D341Med (cell line): Measurements from ENCODE around the gene PEAR1.
A peak's percentile ranks its signal among the peaks of the same experiment; 100 is the strongest.

Experiments
- DNase-seq: peaks from one replicate; pipeline ENCODE4 v3.0.0; 2012; ENCODE audit warnings: low spot score

Gene PEAR1

DNA sequence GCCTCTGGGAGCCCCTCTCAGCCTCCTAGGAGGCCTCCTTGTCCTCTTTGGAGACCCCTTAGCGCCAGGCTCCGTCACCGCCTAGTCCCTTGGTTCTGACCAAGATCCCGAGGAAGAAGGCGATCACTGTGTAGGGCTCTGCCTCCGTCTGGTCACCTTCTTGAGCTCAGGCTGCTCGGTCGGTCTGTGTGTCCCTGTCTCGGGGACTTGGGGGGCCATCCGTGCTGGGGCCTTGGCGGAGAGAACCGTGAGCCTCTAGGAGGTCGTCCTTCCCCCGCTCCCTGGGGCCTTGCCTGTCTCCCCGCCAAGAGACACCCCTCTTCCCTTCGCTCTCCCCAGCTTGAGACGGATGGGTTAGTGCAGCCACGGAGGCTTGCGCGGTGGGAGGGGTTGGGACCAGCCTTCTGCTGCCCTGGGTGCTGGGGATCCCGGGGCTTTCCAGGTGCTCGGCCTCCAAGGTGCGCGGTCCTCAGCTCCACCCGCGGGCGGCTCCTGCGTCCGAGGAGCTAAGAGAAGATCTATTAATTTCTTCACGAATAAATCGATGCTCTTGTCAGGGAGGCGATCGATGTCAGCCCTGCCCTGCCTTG is 33.9 kb upstream of the PEAR1 start:
- DNase-seq: peak; percentile 57

DNA sequence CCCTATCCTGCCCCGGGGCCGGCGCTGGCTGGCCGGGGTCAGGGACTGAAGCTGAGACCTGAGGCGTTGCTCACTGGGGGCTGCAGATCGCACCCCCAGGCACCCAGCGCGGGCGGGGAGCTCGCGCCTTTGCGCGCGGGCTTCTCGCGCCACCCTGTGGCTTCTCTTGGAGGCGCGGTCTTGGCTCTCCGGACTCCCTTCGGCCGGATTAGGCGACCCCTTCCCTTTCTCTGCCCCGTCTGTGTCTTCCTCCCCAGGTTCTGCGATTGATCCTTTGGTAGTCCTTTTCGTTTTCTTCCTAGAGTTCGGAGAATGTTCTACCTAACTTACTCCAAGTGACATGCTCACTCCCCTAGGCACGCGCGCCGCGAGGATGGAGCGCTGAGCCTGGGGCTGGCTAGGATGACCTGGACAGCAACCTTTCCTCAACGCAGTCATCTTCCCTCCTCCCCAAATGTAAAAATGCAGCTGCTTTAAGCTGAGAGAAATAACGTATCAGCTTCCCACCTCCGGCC is 33.3 kb upstream of the PEAR1 start:
- DNase-seq: peak; percentile 80

DNA sequence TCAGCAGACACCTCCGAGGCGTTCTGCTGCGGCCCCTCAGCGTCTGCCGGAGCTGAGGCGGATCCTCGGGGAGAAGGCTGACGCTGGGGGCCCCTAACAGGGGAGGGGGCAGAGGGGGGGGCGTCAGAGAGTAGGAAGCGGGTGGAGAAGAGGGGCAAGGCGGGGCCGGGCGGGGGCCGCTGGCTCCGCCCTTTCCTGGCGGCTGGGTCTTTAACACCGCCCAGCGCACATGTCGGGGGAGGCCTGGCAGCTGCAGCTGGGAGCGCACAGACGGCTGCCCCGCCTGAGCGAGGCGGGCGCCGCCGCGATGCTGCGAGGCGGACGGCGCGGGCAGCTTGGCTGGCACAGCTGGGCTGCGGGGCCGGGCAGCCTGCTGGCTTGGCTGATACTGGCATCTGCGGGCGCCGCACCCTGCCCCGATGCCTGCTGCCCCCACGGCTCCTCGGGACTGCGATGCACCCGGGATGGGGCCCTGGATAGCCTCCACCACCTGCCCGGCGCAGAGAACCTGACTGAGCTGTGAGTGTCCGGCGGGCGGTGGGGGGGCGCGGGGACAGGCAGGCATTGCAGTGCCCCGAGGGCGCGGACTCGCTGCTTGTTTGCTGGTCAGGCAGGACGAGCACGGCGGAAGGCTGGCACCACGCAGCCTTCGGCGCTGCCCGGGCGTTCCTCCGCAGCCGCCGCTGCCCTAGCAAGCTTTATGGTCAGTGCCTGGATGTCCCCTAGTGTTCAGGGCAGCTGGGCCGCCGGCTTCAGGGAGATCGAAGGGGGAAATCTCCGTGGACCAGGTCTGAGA is 32.7 kb upstream of the PEAR1 start, which contains the start of gene NTRK1:
Gene NTRK1, plus strand, starts transcription at position 238 of the 796 bp plus-strand sequence. Its CDS starts 70 bp downstream, at position 308.
- DNase-seq: peak; percentile 96

DNA sequence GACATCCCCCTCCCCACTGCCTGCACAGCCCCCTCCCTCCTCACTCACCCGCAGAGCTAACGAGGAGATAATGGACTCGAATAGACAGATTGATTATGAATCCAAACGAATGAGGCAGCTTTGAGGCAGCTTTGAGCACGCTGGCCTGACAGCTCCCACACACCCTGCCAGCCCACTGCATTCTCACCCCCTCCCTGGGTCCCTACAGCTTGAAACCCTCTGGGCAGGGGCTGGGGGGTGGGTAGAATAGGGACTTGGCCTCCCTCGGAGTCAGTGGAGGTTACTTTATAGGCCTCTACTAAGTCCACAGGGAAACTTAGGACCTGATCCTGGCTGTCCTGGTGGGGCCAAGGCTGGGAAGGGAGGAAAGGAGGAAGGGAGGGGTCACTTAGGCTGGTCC is 30.9 kb upstream of the PEAR1 start:
- DNase-seq: no peak

DNA sequence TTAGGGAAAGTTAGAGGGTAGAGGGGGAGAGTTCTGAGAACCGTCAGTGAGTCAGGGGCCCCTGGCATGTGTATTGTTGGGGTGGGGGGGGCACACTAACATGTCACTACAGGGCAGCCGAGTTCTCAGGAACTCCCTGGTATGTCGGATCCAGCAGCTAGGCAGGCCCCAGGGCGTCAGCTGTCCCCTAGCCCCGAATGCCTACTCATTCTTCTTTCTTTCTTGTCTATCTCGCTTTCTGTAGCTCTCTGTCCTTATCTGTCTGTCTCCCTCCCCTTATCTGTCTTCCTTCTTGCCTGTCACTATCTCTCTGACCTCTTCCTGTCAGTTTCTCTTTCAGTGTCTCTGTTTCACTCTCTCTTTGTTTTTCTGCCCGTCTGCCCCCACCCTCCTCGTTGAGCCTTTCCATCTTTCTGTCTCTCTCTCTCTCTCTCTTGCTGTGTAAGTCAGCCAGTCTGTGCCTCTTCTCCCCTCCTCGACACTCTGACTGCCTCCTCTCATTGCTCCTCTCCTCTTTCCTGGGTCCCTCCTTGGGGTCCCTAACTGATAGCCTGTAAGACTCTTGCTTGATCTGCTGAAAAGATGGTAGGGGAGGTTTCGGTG is 30.4 kb upstream of the PEAR1 start:
- no peak for DNase-seq

DNA sequence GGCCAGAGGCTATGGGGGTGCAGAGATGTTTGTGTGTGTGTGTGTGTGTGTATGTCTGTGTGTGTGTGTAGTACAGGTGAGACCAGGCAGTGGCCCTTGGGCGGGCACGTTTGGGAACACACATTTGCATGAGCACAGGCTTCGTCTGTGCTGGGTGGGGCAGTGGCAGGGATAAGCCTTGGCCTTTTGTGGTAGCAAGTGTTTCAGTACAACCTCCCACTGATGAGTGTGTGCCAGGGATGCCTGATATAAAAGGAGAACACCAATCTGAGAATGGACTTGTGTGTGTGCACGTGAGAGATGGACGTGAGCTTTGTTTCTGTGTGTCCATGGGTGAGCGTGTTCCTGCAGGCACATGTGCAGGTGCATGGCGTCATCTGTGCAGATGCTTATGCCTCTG is 29.9 kb upstream of the PEAR1 start:
- no peak for DNase-seq

DNA sequence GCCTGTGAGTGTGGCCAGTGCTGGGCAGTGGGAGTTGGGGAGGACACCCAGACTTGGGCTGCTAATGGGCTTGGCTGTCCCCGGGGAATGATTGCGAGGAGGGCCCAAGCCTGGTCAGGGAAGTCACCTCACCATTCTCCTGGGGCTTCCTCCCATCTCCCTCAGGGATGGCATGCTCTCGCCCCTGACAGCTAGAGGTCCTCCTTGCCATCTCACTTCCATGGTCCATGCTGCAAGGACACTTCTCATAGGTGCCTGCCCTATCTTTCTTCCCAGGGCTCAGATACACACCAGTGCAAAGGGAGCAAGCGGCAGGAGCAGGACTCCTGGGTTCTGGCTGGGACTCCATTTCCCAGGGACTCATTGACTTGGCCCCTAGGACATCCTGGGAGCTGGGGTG is 28.7 kb upstream of the PEAR1 start:
- DNase-seq: no peak

DNA sequence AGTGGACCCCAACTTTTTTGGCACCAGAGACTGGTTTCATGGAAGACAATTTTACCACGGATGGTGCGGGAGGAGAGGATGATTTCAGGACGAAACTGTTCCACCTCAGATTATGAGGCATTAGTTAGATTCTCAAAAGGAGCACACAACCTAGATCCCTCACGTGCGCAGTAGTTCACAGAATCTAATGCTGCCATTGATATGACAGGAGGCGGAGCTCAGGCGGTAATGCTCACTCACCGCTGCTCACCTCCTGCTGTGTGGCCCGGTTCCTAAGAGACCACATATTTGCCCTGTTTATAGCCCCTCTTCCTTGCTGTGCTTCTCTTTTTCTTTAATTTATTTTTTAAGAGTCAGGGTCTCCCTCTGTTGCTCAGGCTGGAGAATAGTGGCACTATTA is 28.3 kb upstream of the PEAR1 start:
- DNase-seq: no peak

DNA sequence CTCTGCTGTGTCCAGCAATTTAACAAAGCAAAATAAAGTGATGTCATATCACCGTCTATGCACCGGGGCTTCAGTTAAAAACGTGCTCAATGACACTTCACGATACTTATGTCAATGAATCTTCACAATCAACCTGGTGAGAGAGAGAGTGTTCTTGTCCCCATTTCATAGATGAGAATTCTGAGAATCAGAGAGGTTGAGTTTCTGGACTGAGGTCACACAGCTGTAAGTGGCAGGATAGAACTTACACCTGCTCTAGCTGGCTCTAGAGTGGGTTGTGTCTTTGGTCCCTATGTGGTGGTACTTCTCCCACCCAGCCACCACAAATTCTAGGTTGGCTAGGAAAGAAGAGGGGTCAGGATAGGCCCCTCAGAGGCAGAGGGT is 27.7 kb upstream of the PEAR1 start:
- no peak for DNase-seq

DNA sequence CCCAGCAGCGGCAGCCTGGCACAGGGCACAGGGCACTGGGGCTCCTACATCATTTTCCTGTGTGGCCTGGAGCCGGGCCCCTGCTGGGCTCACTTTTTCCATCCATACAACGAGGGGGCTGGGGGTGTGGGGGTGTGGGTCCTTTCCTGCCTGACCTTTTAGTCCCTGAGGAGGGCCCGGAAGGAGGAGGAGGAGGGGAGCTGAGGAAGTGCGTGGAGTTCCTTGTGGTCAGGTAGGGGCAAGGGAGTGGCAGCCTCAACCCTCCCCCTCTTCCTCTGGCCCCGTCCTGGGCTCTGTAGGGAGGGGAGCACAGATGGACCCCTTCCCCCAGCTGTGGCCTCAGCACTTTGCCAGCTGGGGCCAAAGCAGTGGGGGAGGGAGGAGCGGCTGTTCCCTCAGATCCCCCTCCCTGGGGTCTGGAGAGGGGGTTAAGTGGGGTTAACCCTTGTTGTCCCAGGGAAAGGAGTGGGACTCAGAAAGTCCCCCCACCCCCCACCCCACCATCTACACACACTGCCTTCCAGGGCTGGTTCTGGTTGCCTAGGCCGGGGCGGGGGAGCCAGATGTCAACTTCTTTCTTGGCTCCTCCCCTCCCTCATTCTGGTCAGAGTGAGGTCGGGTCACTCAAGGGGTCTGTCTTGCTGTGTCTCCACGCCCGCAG is 27.1 kb upstream of the PEAR1 start:
- no peak for DNase-seq

DNA sequence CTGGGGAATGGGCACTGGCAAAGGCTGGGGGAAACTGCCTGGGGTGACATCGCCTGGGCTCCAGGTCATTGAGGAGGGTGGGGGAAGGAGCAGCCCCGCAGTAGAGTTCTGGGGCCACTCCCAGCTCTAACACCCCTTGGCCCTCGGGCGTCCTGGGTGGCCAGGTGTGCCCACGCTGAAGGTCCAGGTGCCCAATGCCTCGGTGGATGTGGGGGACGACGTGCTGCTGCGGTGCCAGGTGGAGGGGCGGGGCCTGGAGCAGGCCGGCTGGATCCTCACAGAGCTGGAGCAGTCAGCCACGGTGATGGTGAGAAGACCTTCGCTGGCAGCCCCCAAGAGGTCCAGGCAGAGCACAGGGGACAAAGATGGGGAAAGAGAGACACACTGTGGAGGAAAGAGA is 25.2 kb upstream of the PEAR1 start:
- DNase-seq: no peak

DNA sequence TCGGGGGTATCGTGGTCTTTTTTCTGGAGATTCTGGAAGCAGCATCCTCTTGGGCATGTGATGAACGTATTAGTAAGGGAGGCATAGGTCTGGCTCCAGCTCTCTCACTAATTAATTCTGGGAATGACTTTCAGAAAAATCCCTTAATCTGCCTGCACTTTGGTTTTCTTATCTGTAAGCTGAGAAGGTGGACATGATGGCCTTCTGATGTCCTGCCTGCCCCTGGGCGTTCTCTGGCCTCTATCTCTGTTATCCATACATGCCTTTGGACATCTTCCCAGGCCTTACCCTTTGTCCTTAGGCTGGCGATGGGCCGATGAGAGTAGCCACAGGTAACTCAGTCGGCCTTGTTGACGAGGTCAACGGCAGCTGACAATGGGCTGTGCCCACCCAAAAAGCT is 24.1 kb upstream of the PEAR1 start:
- no peak for DNase-seq

DNA sequence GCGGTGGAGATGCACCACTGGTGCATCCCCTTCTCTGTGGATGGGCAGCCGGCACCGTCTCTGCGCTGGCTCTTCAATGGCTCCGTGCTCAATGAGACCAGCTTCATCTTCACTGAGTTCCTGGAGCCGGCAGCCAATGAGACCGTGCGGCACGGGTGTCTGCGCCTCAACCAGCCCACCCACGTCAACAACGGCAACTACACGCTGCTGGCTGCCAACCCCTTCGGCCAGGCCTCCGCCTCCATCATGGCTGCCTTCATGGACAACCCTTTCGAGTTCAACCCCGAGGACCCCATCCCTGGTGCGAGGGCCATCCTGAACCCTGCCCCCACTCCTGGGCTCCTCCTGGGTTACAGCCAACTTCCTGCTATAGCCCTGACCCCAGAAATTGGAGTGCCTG is 19.9 kb upstream of the PEAR1 start:
- DNase-seq: no peak

DNA sequence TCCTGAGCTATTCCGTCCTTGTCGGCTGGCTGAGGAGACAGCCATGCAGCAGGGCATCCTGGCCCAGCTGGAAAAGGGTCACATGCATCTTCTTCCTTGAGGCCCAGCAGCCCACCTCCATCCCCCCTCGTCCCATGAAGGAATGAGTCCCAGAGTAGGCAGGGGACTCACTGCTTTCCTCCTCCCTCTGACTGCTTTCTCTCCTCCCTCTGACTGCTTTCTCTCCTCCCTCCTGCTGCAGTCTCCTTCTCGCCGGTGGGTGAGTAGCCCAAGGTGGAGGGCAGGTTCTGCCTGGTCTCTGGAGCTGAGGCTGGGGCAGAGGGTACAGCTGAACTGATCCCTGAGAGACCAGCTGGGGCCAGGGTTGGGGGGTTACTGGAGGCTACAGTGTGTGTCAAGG is 19.4 kb upstream of the PEAR1 start:
- DNase-seq: no peak

DNA sequence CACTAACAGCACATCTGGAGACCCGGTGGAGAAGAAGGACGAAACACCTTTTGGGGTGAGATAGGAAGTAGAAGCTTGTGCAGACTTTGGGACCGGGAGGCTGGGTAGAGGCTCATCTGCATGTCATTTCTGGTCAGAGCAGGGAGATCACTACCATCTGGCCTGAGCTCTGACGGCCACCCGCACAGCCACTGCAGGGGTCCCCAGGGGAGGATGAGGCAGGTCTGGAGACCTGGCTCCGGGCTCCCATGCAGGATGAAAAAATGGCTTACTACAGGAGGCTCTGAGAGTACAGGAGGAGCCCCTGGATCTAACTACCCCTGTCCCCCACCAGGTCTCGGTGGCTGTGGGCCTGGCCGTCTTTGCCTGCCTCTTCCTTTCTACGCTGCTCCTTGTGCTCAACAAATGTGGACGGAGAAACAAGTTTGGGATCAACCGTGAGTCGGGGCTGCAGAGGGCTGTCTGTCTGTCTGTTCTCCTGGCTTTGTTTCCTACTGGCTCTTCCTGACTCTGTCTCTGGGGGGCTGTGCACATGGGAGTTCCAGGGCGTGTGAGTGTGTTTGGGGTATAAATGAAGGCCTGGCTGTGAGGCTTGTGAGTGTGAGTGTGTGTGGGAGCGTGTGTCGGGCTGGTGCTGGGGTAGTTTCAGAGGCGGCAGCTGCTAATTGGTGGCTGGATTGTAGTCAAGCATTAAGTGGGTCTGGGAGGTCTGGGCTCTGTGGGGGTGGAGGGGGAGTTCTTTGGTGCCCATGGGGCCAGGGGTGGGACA is 18.8 kb upstream of the PEAR1 start:
- DNase-seq: no peak

DNA sequence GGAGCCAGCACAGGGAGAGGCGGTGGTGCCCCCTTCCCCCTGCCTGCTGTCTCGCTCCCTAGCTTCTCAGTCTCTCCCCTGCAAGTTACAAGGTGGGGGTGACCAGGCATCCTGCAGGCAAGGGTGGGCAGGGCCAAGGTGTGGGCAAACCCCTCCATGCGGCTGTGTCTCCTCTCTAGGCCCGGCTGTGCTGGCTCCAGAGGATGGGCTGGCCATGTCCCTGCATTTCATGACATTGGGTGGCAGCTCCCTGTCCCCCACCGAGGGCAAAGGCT is 18.2 kb upstream of the PEAR1 start:
- no peak for DNase-seq

DNA sequence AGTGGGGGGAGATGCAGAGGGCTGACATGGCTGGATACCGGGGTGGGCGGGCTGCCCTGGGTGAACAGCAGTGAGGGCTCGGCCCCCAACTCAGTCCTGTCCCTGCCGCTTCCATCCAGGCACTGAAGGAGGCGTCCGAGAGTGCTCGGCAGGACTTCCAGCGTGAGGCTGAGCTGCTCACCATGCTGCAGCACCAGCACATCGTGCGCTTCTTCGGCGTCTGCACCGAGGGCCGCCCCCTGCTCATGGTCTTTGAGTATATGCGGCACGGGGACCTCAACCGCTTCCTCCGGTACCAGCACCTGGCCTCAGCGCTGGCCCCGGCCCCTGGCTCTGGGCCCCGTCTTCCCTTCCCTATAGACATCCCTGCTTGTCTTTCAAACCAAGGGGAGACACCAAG is 17.2 kb upstream of the PEAR1 start:
- no peak for DNase-seq

DNA sequence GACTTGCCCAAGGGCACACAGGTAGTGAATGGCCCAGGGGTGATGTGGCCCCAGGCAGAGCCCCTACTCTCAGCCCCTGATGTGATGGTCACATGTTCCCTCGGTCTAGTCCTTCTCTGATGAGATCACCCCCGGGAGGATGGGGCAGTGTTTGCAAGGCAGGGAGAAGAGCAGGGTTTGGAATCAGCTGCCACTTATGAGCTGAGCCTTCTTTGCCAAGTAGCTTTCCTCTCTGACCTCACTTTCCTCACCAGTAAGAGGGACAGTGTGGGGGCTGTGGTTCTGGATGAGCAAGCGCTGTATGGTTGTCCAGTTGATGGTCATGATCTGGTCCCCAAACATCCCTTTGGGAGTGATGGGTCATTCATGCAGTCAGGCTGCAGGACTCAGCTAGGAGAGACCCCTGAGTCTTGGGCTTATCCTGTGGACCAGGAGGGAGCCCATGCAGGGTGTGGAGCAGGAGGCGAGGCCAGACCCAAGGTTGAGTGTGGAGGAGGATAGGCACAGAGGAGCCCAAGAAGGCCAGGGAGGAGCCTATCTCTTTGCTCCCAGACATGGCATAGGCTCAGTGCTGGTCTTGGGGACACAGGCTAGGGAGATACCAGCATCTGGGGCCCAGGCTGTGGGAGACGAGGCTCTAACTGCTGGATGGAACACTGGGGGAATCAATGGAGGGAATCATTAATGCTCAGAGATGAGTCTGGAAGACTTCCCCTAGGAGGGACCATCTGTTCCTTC is 15.9 kb upstream of the PEAR1 start:
- no peak for DNase-seq

DNA sequence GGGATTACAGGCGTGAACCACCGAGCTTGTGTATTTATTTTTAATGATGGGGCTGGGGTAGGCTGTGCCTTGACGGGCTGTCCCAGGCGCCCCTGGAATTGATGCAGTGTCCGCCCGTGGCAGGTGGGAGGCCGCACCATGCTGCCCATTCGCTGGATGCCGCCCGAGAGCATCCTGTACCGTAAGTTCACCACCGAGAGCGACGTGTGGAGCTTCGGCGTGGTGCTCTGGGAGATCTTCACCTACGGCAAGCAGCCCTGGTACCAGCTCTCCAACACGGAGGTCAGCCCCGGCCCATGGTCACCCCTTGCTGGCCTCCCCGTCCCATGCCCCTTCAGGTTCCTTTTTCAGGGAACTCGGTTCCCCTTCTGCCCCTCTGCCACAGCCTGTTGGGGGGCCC is 13.6 kb upstream of the PEAR1 start:
- DNase-seq: no peak

DNA sequence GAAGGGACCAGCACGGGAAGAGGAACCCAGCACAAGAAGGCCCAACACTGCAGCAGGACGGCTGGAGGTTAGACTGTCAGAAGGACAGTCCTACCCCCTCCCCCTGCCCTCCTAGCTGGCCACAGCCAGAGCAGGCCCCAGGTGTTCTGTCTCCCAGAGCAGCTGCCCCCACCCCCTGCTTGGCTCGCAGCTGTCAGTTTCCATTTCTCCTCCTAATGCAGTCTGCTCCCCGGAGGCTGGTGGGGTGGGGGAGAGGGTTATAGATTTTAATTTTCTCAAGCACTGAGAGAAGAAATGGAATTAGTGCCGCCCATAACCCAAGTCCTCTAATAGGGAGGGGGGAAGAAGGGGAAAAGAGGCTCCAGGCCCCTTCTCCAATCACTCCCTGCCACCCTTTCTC is 13.0 kb upstream of the PEAR1 start:
- DNase-seq: no peak

DNA sequence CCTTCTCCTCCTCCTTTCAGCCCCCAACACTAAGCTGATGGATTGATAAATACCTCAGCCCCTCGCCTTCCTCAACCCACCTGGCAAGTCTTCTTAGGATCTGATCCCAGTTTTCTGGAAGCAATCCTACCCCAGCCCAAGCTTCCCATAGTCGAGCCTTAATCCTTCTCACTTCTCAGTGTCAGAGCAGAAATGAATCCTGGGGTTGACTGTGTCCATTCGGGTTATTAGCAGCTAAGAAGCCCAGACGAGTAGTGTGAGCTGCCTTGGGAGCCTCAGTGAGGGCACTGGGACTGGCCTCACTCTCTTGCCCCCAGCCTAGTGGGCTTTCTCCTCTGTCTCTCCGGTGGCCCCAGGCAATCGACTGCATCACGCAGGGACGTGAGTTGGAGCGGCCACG is 12.4 kb upstream of the PEAR1 start:
- DNase-seq: no peak

DNA sequence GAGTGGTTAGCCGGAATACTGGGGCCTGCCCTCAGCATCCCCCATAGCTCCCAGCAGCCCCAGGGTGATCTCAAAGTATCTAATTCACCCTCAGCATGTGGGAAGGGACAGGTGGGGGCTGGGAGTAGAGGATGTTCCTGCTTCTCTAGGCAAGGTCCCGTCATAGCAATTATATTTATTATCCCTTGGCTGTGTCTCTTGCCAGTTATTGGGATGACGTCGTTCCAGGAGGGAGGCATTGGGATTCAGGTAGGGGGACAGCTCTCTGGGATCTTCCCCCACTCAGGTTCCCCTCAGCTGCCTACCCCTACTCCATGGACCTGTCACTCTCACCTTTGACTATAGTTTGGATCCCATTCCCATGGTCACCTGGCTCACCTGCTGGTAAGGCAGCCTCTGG is 11.9 kb upstream of the PEAR1 start:
- no peak for DNase-seq
